T1000 (cell line): ENCODE data around the gene RALGAPA1.
"Not testable (repeated sequence)": the region's sequence is repeated elsewhere in the genome, so short reads cannot be mapped to it uniquely, and the experiment has no call there.

Experiments used
- DNase-seq: peaks from one replicate; lab custom pipeline; 2025; ENCODE audit warnings: mixed read lengths; lab: John Stamatoyannopoulos, UW

RALGAPA1 gene

DNA sequence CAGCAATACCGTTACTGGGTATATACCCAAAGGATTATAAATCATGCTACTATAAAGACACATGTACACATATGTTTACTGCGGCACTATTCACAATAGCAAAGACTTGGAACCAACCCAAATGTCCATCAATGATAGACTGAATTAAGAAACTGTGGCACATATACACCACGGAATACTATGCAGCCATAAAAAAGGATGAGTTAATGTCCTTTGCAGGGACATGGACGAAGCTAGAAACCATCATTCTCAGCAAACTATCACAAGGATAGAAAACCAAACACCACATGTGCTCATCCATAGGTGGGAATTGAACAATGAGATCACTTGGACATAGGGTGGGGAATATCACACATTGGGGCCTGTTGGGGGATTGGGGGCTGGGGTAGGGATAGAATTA, 187.1 kb downstream of the RALGAPA1 start:
- DNase-seq, result not testable (repeated sequence)

- not testable (repeated sequence) for DNase-seq
These were observed 189.1 kb downstream of the RALGAPA1 start for GRCh38 chr14:35619998-35620397.

DNA sequence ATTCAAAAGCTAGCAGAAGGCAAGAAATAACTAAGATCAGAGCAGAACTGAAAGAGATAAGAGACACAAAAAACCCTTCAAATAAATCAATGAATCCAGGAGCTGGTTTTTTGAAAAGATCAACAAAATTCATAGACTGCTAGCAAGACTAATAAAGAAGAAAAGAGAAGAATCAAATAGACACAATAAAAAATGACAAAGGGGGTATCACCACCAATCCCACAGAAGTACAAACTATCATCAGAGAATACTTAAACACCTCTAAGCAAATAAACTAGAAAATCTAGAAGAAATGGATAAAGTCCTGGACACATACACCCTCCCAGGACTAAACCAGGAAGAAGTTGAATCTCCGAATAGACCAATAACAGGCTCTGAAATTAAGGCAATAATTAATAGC, 189.6 kb downstream of the RALGAPA1 start:
- not testable (repeated sequence) for DNase-seq

DNA sequence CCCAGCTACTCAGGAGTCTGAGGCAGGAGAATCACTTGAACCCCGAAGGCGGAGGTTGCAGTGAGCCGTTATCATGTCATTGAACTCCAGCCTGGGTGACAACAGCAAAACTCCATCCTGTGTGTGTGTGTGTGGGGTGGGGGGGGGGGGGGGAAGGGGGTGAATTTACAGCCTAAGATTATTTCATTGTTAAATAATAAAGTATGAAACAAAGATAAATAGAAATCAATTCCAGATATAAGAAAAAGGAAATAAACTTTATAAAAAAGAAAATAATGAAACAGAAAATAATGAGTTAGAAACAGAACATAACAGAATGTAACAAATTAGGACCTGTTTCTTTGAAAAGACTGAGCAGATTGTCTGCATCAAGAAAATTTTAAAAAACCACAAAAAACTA, 191.6 kb downstream of the RALGAPA1 start:
- no peak for DNase-seq

DNA sequence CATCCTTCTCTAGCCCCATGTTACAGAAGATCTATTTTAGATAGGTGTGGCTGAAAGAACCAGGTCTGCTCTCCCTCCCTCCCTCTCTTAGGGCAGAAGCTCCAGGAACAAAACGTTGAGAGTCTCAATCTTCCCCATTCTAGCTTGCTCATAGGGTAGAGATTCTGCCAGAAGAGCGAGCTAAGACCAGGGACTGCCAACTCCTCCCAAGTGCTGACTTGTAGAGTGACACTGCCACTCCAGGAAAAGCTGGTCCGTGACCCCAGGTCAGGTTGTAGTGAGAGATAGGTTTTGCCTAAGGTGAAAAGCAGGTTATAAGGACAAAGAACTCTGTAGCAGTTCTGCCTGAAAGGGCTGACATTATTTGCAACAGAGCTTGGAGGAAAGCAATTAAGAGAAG, 201.7 kb downstream of the RALGAPA1 start:
- no peak for DNase-seq

GRCh38 chr14:35600253-35600652, 208.8 kb downstream of the RALGAPA1 start:
- DNase-seq, result no peak

GRCh38 chr14:35594616-35595015, 214.5 kb downstream of the RALGAPA1 start:
- no peak for DNase-seq

- DNase-seq, result not testable (repeated sequence)
These were observed 221.7 kb downstream of the RALGAPA1 start for GRCh38 chr14:35587373-35587772.

- no peak for DNase-seq
These were observed 230.5 kb downstream of the RALGAPA1 start for GRCh38 chr14:35578639-35579038.

DNA sequence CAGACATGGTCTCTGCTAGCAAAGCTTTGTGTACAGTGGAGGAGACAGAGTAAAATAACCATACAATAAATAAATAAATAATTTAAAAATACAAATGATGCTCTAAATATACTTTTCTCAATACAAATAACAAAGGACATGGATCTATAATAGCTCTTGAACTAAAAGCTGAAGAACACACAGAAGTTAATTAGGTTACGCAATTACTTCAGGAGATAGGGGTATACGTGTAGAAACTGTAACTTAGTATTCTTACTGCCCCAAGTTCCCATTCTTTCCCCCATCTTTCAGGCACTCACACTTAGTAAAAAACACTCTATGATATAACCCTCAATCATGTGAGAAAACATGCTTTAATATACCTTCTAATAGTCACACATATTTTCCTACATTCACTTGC, 231.0 kb downstream of the RALGAPA1 start:
- no peak for DNase-seq

DNA sequence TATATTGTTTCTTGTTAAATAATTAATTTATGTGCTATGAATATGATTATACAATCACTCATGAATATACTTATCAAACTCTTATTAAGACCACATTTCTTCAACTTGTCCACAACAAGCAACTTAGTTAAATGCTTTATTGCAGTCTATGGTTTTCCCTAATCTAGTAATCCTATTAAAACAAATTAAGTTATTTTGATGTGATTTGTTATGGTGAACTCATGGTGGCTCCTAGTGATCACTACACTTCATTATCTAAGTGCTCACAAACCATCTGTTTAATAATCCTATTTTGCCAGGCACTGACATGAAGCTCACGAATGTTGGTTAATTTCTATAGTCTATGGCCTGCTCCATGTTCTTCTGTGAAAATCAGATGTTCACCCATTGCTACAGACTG, 232.2 kb downstream of the RALGAPA1 start:
- no peak for DNase-seq

- no peak for DNase-seq
These were observed 232.8 kb downstream of the RALGAPA1 start for GRCh38 chr14:35576260-35576659.

GRCh38 chr14:35573911-35574310, 235.2 kb downstream of the RALGAPA1 start:
- no peak for DNase-seq

- no peak for DNase-seq
These were observed 237.5 kb downstream of the RALGAPA1 start for GRCh38 chr14:35571598-35571997.

- DNase-seq, result no peak
These were observed 243.1 kb downstream of the RALGAPA1 start for GRCh38 chr14:35565871-35566464.

DNA sequence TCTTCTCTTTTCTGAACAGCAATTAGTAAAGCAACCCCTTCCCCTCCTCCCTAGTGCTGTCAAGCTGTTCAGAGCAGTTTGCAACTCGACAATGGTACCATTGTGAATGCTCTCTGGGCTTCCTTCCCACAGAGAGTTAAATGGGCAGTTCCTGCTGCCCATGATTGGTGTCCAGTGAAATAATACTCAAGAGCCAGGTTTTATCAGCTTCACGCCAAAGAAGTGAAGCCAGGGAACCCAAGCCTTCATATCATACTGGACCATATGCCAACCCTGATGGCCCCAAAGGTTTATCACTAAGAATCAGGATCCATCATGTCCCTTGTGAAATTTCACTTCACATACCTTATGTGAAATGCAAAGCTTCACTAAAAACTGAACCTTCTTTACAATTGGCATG, 250.4 kb downstream of the RALGAPA1 start:
- DNase-seq, result no peak

- DNase-seq, result no peak
These were observed 251.8 kb downstream of the RALGAPA1 start for GRCh38 chr14:35557221-35557747.

DNA sequence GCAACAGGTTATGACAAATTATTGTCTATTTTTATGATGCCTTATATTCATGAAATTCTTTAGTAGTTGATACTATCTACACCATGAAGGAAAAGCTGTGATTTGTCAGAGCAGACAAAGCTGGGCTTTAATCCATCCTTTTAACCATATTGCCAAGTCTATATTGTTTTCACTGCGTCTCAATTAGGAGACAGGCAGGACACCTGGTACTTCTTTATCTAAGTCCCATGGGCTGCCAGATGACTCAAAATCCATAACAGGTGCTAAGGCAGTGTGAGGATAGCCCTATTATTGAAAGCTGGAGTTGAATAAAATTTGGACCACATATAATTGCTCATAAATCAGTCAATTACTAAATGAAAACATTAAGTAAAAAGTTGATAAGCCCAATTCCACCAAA, 252.5 kb downstream of the RALGAPA1 start:
- no peak for DNase-seq

DNA sequence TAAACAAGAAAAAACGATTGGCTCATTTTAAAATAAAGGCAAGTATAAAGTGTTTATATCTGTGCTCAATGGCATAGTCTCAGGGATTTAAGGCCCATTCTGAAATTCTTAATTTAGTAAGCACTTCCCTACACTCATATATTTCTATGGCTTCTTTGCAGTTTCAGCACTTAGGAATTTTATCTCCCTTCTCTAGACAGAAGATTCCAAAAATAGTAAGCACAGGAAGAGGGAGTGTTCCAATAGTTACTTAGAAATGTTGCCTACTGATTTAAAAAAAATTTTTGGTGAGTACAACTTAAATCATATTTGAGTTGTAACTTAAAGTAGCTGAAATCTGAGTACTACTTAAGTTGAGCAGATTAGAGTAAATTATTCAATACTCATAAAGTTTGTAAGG, 255.3 kb downstream of the RALGAPA1 start:
- DNase-seq, result no peak

DNA sequence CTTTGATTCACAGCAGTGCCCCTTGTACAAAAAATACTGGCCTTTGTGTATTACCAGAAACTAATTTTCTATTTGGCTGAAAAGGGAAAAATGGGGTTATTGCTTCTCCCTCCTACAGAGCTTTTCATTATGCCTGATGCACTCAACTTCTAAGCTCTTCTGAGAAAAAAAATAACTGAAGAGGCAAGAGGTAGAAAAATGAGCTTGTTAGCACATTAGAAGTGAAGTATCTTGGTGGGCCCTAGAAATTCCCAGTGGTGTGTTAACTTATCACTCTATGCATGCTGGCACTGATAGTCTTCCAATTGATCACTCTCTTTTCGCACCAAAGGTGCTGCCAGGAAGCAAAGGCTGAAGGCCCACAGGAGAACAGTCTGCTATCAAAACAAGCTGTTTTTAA, 258.0 kb downstream of the RALGAPA1 start:
- no peak for DNase-seq

GRCh38 chr14:35549551-35549950, 259.5 kb downstream of the RALGAPA1 start:
- no peak for DNase-seq

DNA sequence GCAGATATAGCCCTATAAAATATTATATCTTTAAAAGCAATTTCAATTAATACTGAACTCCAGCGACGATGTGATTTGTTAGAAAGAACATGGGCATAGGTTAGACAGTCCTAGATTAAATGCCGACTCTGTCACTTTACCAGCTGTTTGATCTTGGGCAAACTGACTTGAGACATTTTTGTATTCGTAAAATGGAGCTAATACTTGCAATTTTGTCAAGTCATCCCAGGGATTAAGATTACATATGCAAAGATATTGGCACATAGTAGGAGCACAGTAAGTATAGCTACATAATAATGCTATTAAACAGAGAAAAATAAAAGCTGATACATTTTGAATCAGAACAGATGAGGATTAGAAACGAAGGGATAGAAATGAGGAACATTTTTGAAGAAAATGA, 266.1 kb downstream of the RALGAPA1 start:
- DNase-seq, result no peak

- DNase-seq, result no peak
These were observed 269.1 kb downstream of the RALGAPA1 start for GRCh38 chr14:35539969-35540368.

- DNase-seq, result no peak
These were observed 273.5 kb downstream of the RALGAPA1 start for GRCh38 chr14:35535483-35536112.
